B cell (primary cell): Measurements from ENCODE around the gene TYW1.
"Not testable (repeated sequence)": the region's sequence is repeated elsewhere in the genome, so short reads cannot be mapped to it uniquely, and the experiment has no call there.

Experiments used
- EZH2 ChIP-seq: IDR thresholded peaks from 2 replicates; pipeline ENCODE4 v1.6.1; 2012; ENCODE audit warnings: borderline replicate concordance, low read depth, mild to moderate bottlenecking, moderate library complexity, low read length; ENCODE audit not compliant: insufficient read depth, poor library complexity, severe bottlenecking
- TF ChIP-seq, protein P1 (sequence below): fragments of 200-600 bp; IDR thresholded peaks from one replicate; pipeline ENCODE4 v1.8.0; 2022; ENCODE audit warnings: antibody characterized with exemption, mild to moderate bottlenecking

DNA sequence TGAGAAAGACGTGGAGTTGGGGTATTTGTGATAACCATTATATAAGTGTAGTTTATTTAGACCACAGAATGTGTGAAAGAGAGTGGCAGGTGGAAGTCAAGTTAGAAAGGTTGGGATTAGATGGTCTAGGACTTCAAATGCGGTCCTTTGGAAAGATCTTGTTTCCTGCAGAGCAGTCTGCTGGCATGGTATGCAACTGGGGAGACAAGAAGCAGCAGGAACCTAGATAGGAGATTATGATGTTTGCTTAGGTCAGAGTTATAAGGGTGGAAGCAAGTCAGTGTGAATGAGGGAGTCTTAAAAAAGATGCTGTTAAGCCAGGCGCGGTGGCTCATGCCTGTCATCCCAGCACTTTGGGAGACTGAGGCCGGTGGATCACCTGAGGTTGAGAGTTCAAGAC is 102.8 kb downstream of the TYW1 start:
- TF ChIP-seq, protein P1, sequence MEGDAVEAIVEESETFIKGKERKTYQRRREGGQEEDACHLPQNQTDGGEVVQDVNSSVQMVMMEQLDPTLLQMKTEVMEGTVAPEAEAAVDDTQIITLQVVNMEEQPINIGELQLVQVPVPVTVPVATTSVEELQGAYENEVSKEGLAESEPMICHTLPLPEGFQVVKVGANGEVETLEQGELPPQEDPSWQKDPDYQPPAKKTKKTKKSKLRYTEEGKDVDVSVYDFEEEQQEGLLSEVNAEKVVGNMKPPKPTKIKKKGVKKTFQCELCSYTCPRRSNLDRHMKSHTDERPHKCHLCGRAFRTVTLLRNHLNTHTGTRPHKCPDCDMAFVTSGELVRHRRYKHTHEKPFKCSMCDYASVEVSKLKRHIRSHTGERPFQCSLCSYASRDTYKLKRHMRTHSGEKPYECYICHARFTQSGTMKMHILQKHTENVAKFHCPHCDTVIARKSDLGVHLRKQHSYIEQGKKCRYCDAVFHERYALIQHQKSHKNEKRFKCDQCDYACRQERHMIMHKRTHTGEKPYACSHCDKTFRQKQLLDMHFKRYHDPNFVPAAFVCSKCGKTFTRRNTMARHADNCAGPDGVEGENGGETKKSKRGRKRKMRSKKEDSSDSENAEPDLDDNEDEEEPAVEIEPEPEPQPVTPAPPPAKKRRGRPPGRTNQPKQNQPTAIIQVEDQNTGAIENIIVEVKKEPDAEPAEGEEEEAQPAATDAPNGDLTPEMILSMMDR, result not testable (repeated sequence)
- TF ChIP-seq EZH2, result not testable (repeated sequence)
